GM12865 (cell line): Measurements from ENCODE around the gene ZNF48.
A peak's percentile ranks its signal among the peaks of the same experiment; 100 is the strongest.

ENCODE experiments used
- DNase-seq: peaks from one replicate; pipeline ENCODE4 v3.0.0; 2010; ENCODE audit warnings: low read depth
- H3K4me3 ChIP-seq: 2 replicates; pipeline ENCODE4 v1.5.1; 2011; ENCODE audit warnings: mild to moderate bottlenecking, low read depth, low read length, control low read depth
- CTCF ChIP-seq: IDR thresholded peaks from 2 replicates; pipeline ENCODE4 v1.5.1; 2011; ENCODE audit warnings: low read length, control low read depth, low read depth, inconsistent platforms; ENCODE audit not compliant: insufficient read depth; ENCODE audit errors: missing control alignments

ZNF48 gene

GRCh38 chr16:30434852-30435251, 39.6 kb downstream of the ZNF48 start:
- no peak for DNase-seq
- no peak for TF ChIP-seq CTCF
- no peak overlapping the region for H3K4me3 ChIP-seq

GRCh38 chr16:30437511-30438046, 42.4 kb downstream of the ZNF48 start:
- DNase-seq: no peak
- no peak overlapping the region for H3K4me3 ChIP-seq
- TF ChIP-seq CTCF: no peak

DNA sequence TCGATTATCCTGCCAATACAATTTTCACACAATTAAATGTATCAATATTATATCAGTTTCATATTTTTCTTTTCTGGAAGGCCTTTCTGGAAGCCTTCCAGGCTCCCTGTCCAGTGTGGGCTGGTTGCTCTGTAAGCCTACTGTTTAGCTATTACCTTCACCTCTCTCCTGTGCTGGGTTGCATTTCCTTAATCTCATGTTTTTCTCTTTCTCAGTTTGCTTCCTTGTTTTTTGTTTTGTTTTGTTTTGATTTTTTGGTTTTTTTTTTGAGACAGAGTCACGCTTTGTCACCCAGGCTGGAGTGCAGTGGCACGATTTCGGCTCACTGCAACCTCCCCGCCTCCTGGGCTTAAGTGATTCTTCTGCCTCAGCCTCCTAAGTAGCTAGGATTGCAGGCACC, 43.6 kb downstream of the ZNF48 start:
- DNase-seq: no peak
- no peak overlapping the region for H3K4me3 ChIP-seq
- TF ChIP-seq CTCF: no peak

DNA sequence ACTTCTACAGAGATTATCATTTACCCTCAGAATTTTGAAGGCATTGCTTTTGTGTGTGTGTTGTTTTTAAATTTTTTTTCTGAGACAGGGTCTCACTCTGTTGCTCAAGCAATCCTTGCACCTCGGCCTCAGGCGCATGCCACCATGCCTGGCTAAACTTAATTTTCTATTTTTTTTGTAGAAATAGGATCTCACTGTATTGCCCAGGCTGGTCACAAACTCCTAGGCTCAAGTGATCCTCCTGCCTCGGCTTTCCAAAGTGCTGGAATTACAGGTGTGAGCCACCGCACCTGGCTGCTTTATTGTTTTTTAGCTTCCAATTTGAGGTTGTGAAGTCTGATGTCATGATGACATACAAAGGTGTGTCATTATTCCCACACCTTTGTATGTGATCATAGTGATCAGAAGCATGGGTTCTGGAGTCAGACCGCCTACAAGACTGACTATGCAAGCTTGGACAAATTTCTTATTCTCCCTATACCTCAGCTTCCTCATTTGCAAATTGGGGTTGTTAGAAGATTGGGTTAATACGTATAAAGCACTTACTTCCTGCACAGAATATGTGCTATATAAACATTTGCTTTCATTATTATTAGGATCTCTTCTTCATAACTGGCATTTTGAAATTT, 44.6 kb downstream of the ZNF48 start:
- no peak overlapping the region for H3K4me3 ChIP-seq
- TF ChIP-seq CTCF: no peak
- DNase-seq: no peak

DNA sequence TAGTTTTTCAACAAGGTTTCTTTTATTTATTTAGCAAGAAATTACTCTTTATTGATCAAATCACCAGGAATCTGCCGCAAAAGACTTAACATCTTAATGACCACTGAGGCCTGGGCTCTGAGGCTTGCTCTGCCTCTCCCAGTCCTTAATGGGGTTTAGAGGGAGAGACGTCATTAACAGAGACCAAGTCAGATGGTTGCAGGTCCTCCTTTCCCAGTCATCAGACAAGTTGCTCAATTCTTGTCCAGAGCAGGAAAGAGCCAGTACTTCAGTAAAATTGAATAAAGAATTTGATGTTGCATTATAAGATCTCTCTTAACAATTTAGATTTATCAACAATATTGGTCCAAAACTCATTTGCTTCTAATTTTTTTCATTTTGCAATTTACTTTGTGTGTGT, 48.4 kb downstream of the ZNF48 start:
- no peak overlapping the region for H3K4me3 ChIP-seq
- no peak for TF ChIP-seq CTCF
- no peak for DNase-seq

DNA sequence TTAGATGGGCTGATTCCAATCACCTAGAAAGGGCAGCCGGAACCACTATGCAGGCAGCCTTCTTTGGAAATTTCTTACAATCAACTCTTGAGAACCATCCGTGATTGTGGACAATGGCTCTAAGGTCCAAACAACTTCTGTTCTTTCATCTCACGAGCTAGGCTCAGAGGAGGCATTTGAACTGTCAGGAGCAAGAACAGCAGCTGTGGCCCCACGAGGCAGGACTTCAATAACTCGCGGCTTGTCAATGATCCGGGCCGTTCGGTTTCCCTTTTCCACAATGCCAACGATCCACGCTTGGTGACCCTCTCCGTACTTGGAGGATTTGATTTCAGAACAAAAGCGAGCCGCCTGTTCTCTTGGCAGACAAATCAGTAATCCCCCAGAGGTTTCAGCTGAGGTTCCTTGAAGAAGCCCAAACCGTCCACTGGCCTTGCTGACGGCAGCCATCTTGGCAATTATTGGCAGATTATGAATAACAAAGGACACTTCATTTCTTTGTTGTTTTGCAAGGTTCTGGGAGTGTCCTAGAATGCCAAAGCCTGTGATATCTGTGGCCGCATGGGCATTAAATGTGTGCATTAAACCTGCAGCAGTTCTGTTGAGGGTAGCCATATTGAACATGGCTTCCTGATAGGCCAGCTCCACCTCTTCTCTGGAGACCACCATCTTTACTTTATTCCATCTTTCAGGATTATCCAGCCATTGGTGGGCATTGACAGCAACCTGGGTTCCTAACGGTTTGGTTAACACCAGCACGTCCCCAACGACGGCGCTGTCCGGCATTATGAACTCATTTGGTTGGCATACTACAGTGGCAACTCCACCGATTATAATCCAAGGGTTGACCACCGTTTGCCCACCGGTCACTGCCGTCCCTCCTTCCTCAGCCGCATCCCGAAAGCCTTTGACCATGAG, 49.3 kb downstream of the ZNF48 start:
- DNase-seq: no peak
- peak overlapping the region; percentile 53 for H3K4me3 ChIP-seq
- TF ChIP-seq CTCF: no peak
